HG03442 (cell line): Measurements from ENCODE around the gene ZNF532.

Experiments used
- ATAC-seq: cut with Tn5 transposase; IDR thresholded peaks from one replicate; pipeline ENCODE4 v1.9.1; 2021; ENCODE audit warnings: mild to moderate bottlenecking, moderate library complexity; ENCODE audit not compliant: unreplicated experiment

ZNF532 gene

DNA sequence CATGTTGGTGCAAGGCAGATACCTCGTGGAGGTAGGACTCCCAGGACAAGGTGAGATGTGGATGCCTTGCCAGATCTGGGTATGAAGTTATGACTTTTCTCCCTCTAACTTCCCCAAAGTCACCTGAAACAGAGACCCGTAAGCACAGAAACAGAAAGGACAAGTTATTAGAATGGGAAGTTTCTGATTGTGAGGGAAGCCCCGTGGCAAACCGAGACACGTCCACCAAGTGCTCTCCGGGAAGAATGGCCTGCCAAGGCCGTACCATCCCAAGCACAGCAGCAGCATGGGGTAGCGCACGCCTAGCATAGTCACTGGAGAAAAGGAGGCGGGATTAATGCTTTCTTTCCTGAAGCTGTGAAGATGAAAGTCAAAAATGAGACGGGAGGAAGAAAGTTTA lies 110.6 kb downstream of the ZNF532 start:
- no peak for ATAC-seq

DNA sequence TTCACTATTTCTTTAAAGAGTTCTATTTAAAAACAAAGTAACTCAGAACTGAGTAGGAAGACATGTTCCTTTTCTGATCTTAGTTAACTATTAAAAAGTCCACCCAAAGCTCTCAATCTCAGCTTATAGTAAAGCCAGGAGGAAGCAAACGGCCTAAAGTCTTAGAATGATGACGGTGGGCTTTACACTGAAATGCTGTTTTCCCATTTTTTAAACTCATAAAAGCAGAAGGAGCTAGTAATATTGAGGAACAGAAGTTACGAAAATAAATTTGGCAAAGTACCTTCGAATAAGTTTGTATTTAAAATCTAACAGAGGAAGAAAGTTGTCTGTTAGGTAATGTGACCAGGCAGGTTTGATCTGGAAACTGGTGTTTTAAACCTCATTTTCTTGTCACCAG lies 111.1 kb downstream of the ZNF532 start:
- no peak for ATAC-seq

DNA sequence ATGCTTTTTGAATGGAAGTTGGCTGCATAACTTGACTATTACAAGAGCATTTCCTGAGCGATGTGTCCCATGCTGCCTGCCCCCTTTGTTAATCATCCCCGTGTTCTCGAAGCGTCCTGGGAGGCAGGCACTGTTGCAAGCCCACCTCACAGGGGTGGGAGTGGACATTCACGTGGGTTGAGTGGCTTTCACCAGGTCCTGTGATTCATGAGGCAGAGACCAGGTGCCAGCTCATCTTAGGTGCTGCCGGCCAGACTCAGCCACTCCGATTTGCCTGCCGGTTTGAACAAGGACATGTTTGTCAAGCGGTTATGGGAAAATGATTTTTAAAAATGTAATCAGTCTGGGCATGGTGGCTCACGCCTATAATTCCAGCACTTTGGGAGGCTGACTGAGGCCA lies 112.5 kb downstream of the ZNF532 start:
- no peak for ATAC-seq

DNA sequence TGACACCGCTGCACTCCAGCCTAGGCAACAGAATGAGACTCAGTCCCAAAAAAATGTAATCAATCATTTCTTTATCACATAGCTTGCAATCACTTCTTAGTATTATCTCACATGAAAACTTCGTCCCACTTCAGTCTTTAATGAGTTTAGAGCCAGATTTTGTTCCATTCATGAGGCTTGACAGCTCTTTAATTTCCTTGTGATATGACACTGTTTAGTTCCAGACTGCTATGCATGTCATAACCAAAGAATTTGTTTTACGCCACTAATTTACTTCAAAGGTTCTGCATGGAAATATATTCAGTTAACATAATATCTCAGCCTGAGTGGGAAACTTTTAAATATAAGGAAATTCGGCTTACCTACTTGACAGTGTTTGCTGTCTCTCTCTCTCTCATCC lies 113.1 kb downstream of the ZNF532 start:
- no peak for ATAC-seq

- no peak for ATAC-seq
Measured at GRCh38 chr18:58978916-58979315, 114.2 kb downstream of the ZNF532 start.

- no peak for ATAC-seq
Measured at GRCh38 chr18:58979615-58980014, 114.9 kb downstream of the ZNF532 start.

DNA sequence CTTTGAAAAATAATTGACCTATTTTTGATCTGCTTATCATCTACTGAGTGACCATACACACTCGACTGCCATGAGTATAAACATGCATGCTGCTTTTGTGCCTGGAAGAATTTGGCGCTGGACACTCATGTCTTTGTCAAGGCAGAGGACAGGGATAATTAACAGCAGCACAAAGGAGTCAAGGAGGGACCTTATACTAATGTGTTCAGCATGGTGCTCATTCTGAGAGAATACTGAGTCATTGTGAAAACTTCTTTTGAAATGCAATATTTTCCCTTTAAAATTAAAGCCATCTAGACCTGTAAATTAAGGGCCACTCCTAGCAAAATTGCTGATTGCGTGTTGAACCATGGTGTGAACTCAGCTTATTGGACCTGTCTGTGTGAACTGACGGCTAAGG lies 116.3 kb downstream of the ZNF532 start:
- ATAC-seq: no peak

DNA sequence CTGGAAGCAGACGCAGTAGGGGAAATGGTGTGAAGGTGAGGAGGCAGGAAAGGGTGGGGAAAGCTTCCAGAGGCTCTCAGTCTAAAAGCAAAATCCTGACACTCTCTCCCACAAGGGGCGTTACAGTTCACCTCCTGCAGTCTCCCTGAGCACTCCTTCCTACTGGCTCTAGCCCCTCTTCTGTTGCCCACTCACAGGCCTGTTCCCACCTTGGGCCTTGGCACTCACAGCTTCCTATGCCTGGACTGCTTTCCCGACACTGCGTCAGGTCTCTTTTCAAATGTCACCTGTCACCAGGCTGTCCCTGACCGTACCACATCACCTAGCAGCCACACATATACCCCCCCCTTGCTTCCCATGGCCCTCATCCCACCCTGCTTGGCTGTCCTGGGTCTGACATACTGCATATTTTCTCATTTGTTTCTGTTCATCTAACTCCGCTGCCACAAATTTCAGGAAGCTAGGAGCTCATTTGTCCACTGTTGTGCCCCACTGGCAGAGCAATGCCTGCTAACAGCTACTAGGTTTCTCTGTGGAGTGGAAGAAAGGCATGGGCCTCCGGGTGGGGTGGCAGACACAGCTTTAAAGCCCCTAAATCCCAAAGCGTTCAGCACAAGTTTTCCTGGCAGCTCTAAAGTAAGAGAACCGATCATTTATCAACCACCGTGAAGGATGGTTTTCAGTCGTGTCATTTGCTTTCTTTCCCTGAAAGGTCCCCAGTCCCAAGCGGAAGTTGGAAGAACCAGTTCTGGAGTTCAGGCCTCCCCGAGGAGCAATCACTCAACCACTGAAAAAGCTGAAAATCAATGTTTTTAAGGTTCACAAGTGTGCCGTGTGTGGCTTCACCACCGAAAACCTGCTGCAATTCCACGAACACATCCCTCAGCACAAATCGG lies 118.8 kb downstream of the ZNF532 start:
- ATAC-seq: no peak

GRCh38 chr18:58988600-58988999 lies 123.9 kb downstream of the ZNF532 start:
- ATAC-seq: no peak

DNA sequence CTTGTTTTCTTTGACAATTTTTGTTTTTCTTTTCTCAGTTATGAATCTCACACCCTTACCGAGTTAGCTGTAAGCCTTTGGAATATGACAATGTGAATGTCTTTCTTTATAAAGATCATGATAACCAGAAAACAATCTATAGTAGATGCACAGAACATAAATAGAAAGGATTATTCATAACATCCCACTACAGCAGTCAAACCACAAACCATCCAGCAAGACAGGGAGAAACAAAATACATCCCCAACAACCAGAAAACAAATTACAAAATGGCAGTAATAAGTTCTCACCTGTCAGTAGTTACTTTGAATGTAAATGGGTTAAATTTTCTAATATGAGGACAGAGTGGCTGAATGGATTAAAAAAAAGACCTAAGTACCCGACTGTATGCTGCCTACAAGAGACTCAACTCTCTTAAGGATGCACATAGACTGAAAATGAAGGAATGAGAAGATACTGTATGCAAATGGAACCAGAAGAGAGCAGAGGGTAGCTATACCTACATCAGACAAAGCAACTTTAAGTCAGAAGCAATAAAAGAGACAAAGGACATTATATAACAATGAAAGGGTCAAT lies 124.6 kb downstream of the ZNF532 start:
- ATAC-seq: no peak

- no peak for ATAC-seq
Measured at GRCh38 chr18:58990720-58991119, 126.0 kb downstream of the ZNF532 start.

GRCh38 chr18:58991167-58991798 lies 126.6 kb downstream of the ZNF532 start:
- peak; percentile 90 for ATAC-seq

- no peak for ATAC-seq
Measured at GRCh38 chr18:58992301-58993231, 127.9 kb downstream of the ZNF532 start.

DNA sequence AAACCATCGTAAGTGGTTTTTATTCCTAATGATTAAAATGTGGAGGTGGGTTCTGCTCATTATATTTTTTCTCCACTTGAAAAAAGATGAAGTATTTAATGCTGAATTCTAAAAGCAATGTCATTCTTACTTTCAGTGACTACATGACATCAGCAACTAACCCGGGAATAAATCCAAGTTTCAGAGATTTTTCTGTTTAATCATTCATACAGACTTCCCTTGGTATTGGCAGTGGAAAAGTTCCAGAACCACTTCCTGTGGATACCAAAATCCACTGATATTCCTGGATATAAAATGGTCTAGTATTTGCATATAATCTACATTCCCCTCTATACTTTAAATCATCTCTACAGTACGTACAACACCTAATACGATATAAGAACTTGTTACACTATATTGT lies 128.6 kb downstream of the ZNF532 start:
- ATAC-seq: no peak

DNA sequence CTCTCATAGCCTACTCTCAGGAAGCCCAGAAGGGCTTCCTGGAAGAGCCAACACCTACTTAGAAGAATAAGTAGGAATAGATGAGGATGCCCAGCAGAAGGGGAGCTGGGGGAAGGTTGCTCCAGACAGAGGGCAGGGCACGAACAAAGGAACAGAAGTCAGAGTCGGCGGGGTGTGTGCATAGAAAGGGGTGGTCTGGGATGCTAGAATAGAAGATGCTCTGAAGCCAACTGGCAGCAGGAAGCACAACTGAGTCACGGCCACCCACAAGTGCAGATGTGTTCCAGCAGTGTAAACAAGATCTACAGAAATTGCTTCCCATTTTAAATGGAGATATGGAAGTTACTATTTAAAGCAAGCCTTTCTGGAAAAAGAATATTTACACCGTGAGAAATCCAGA lies 131.0 kb downstream of the ZNF532 start:
- no peak for ATAC-seq

GRCh38 chr18:58996131-58996641 lies 131.5 kb downstream of the ZNF532 start:
- no peak for ATAC-seq

- no peak for ATAC-seq
Measured at GRCh38 chr18:58996696-58997095, 132.0 kb downstream of the ZNF532 start.

- no peak for ATAC-seq
Measured at GRCh38 chr18:58997811-58998337, 133.2 kb downstream of the ZNF532 start.

GRCh38 chr18:58998401-58999203 lies 133.9 kb downstream of the ZNF532 start:
- peak; percentile 75 for ATAC-seq

DNA sequence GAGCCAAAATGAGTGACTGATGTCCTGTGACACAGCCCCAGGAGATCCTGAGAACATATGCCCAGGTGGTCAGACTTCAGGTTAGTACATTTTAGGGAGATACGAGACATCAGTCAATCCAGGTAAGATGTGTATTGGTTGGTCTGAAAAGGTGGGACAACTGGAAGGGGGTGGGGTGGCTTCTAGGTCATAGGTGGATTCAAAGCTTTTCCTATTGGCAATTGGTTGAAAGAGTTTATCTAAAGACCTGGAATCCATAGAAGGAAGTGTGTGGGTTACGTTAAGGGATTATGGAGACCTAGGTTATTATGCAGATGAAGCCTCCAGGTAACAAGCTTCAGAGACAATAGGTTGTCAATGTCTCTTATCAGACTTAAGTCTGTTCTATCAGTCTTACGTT lies 136.5 kb downstream of the ZNF532 start:
- no peak for ATAC-seq
